GM19023 (cell line): Measurements from ENCODE around the gene ADO.
A peak's percentile ranks its signal among the peaks of the same experiment; 100 is the strongest.

Experiments used
- ATAC-seq: cut with Tn5 transposase; IDR thresholded peaks from one replicate; pipeline ENCODE4 v1.9.1; 2021; ENCODE audit warnings: mild to moderate bottlenecking, moderate library complexity; ENCODE audit not compliant: unreplicated experiment

Gene ADO

GRCh38 chr10:62817121-62817765 is 12.7 kb downstream of the ADO start:
- peak; percentile 19 for ATAC-seq

- peak; percentile 38 for ATAC-seq
Observed at GRCh38 chr10:62817766-62818425, 13.4 kb downstream of the ADO start.

GRCh38 chr10:62818426-62819011 is 14.0 kb downstream of the ADO start:
- ATAC-seq: no peak

GRCh38 chr10:62819141-62819920 is 14.8 kb downstream of the ADO start:
- ATAC-seq: no peak

- no peak for ATAC-seq
Observed at GRCh38 chr10:62820586-62820985, 16.1 kb downstream of the ADO start.

GRCh38 chr10:62826273-62826672 is 21.8 kb downstream of the ADO start:
- ATAC-seq: no peak

GRCh38 chr10:62829622-62830021 is 25.1 kb downstream of the ADO start:
- no peak for ATAC-seq

- ATAC-seq: no peak
Observed at GRCh38 chr10:62830679-62831078, 26.2 kb downstream of the ADO start.

- ATAC-seq: no peak
Observed at GRCh38 chr10:62831346-62831745, 26.8 kb downstream of the ADO start.

GRCh38 chr10:62839590-62839989 is 35.1 kb downstream of the ADO start:
- ATAC-seq: no peak

GRCh38 chr10:62842983-62843382 is 38.5 kb downstream of the ADO start:
- ATAC-seq: no peak

GRCh38 chr10:62843600-62843999 is 39.1 kb downstream of the ADO start:
- ATAC-seq: no peak

GRCh38 chr10:62844280-62845011 is 39.9 kb downstream of the ADO start:
- ATAC-seq: no peak

- no peak for ATAC-seq
Observed at GRCh38 chr10:62847433-62847832, 42.9 kb downstream of the ADO start.

GRCh38 chr10:62850646-62851045 is 46.1 kb downstream of the ADO start:
- no peak for ATAC-seq

- ATAC-seq: no peak
Observed at GRCh38 chr10:62851442-62851841, 46.9 kb downstream of the ADO start.

- peak; percentile 47 for ATAC-seq
Observed at GRCh38 chr10:62852961-62853702, 48.6 kb downstream of the ADO start.

GRCh38 chr10:62853710-62854109 is 49.2 kb downstream of the ADO start:
- no peak for ATAC-seq

GRCh38 chr10:62856021-62856420 is 51.5 kb downstream of the ADO start:
- no peak for ATAC-seq
